Breast epithelium (tissue), 3 donors: ENCODE data around the gene CPA5.

Source experiments
- POLR2A ChIP-seq: fragments of 450-650 bp; IDR thresholded peaks from one replicate; pipeline ENCODE4 v1.6.1; 2016; ENCODE audit warnings: antibody characterized with exemption, mild to moderate bottlenecking, moderate library complexity
- POLR2AphosphoS5 ChIP-seq, 3 donors: sonication (generic); formaldehyde crosslinking; IDR thresholded peaks; one replicate each; pipeline ENCODE4 v1.6.1; 2017; ENCODE audit warnings: antibody characterized with exemption in 3 of 3

DNA sequence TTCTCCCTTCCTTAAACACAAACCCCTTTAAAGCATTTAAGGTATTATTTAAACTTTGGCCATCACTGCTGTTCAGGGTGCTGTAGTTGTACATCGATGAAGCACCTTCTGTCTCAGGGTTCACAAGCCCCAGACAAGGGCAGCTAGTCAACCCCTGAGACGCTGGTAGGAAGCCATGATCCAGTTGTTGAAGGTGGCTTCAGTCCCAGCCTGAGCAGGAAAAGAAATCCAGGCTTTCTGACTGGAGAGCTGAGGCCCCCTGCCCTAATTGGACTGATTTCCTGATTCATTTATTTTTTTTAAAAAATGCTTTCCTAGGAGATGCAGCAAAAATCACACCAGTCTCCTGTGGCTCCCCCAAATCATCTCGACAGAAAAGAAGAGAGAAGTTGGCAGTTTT lies 51.5 kb downstream of the CPA5 start:
- TF ChIP-seq POLR2A: no peak
- TF ChIP-seq POLR2AphosphoS5 (IDR thresholded peaks at IDR 0.05): no peak
